B cell (primary cell): ENCODE measurements around the gene LDLRAD3. TPM values are rescaled to one million over a fixed set of nuclear protein-coding genes. Genes with fewer than 3 reads are reported as not detected.

ENCODE experiments used
- ATAC-seq: fragments of 200-7000 bp; cut with Tn5 transposase; one replicate; pipeline ENCODE4 v1.10.0; 2021; ENCODE audit warnings: low read depth, mild to moderate bottlenecking, moderate number of reproducible peaks, moderate library complexity
- CTCF ChIA-PET: fragments of 350-600 bp; sonication (Branson Sonifier 250); formaldehyde crosslinking; loops from one replicate; lab custom pipeline; 2021; ENCODE audit warnings: antibody characterized with exemption, inconsistent platforms; lab: Charles Lee
- POLR2A ChIA-PET: fragments of 350-600 bp; sonication (Branson Sonifier 250); formaldehyde crosslinking; loops from one replicate; lab custom pipeline; 2021; ENCODE audit warnings: antibody characterized with exemption; lab: Charles Lee
- DNase-seq: peaks from one replicate; pipeline ENCODE4 v3.0.0; 2013
- H2AFZ ChIP-seq: 2 replicates; pipeline ENCODE4 v1.6.1; 2012; ENCODE audit warnings: mild to moderate bottlenecking, low read depth, low read length; ENCODE audit not compliant: insufficient read depth, poor library complexity, severe bottlenecking
- H3K27ac ChIP-seq, 2 donors: 1 replicate in 1 of 2; 2 replicates in 1 of 2; pipeline ENCODE4 v1.5.1; 2012 to 2013; ENCODE audit warnings: low read length in 2 of 2, mild to moderate bottlenecking in 2 of 2, moderate library complexity in 1 of 2
- H3K27me3 ChIP-seq, 4 experiments: fragments of 200-600 bp in 1 of 4; sonication (generic) in 1 of 4; replicated peaks in 1 of 4; 1 replicate in 2 of 4; 2 replicates in 2 of 4; pipeline versions ENCODE4 v1.6.1 to v1.7.0; 2013 to 2016; ENCODE audit warnings: low read length in 3 of 4, mild to moderate bottlenecking in 2 of 4, mixed read lengths in 1 of 4, moderate library complexity in 1 of 4; ENCODE audit not compliant: insufficient read depth in 4 of 4, control insufficient read depth in 3 of 4; ENCODE audit errors: control extremely low read depth in 1 of 4
- H3K36me3 ChIP-seq, 2 experiments: replicated peaks in 1 of 2; 1 replicate in 1 of 2; 2 replicates in 1 of 2; pipeline versions ENCODE4 v1.6.1 to v1.7.1; 2013; ENCODE audit warnings: low read length in 1 of 2; ENCODE audit not compliant: insufficient read depth in 2 of 2, control insufficient read depth in 1 of 2; ENCODE audit errors: control extremely low read depth in 1 of 2, extremely low read depth in 1 of 2
- H3K4me1 ChIP-seq, 2 donors: fragments of 200-600 bp in 1 of 2; sonication (generic) in 1 of 2; 1 replicate in 1 of 2; 2 replicates in 1 of 2; pipeline versions ENCODE4 v1.5.1 to v1.6.1; 2013 to 2017; ENCODE audit warnings: low read length in 2 of 2; ENCODE audit not compliant: control insufficient read depth in 2 of 2, insufficient read depth in 2 of 2
- H3K4me2 ChIP-seq: replicated peaks from 2 replicates; pipeline ENCODE3; 2012; ENCODE audit warnings: mild to moderate bottlenecking, low read depth, low read length; ENCODE audit not compliant: poor library complexity, severe bottlenecking
- H3K4me3 ChIP-seq, 5 experiments: fragments of 200-600 bp in 1 of 5; sonication (generic) in 1 of 5; 1 replicate in 3 of 5; 2 replicates in 2 of 5; pipeline versions ENCODE4 v1.5.1 to v1.7.0; 2011 to 2016; ENCODE audit warnings: low read length in 4 of 5, mild to moderate bottlenecking in 4 of 5, low read depth in 2 of 5, control low read depth in 1 of 5, moderate library complexity in 1 of 5; ENCODE audit not compliant: insufficient read depth in 1 of 5; ENCODE audit errors: control extremely low read depth in 1 of 5, extremely low read depth in 1 of 5
- H3K79me2 ChIP-seq: fragments of 200-600 bp; sonication (generic); one replicate; pipeline ENCODE4 v1.6.0; 2016; ENCODE audit warnings: low read length; ENCODE audit not compliant: control insufficient read depth, insufficient read depth
- H3K9ac ChIP-seq: fragments of 200-600 bp; sonication (generic); 2 replicates; pipeline ENCODE4 v1.6.1; 2017; ENCODE audit warnings: mild to moderate bottlenecking, low read length, moderate library complexity
- H3K9me3 ChIP-seq, 3 donors: one replicate each; pipeline versions ENCODE4 v1.6.1 to v1.7.1; 2013; ENCODE audit warnings: low read length in 2 of 3; ENCODE audit not compliant: control insufficient read depth in 2 of 3, insufficient read depth in 1 of 3; ENCODE audit errors: control extremely low read depth in 1 of 3
- H4K20me1 ChIP-seq: 2 replicates; pipeline ENCODE4 v1.6.0; 2012; ENCODE audit warnings: mild to moderate bottlenecking, low read length; ENCODE audit not compliant: insufficient read depth, control insufficient read depth, poor library complexity, severe bottlenecking
- H3K27ac Mint-ChIP-seq: one replicate; pipeline ENCODE4 v1.8.0; 2021; ENCODE audit warnings: mixed read lengths
- H3K27me3 Mint-ChIP-seq: one replicate; pipeline ENCODE4 v1.8.0; 2021; ENCODE audit warnings: mixed read lengths
- H3K4me1 Mint-ChIP-seq: one replicate; pipeline ENCODE4 v1.8.0; 2021; ENCODE audit warnings: mixed read lengths
- H3K4me3 Mint-ChIP-seq: one replicate; pipeline ENCODE4 v1.8.0; 2021; ENCODE audit warnings: mixed read lengths
- H3K9me3 Mint-ChIP-seq: one replicate; pipeline ENCODE4 v1.8.0; 2022; ENCODE audit warnings: mixed read lengths; ENCODE audit not compliant: insufficient read depth
- EZH2 ChIP-seq: IDR thresholded peaks from 2 replicates; pipeline ENCODE4 v1.6.1; 2012; ENCODE audit warnings: borderline replicate concordance, low read depth, mild to moderate bottlenecking, moderate library complexity, low read length; ENCODE audit not compliant: insufficient read depth, poor library complexity, severe bottlenecking
- WGBS: methylation state at CpG from one replicate; pipeline ENCODE4 v1.1.5; 2013; ENCODE audit warnings: missing lambda C conversion rate; ENCODE audit not compliant: insufficient coverage; 5-methylcytosine and 5-hydroxymethylcytosine counted together
- intact Hi-C: fragments of 100-400 bp; cut with micrococcal nuclease; formaldehyde crosslinking; loops from one replicate; pipeline ENCODE4 v1.10.0; 2022
- polyA plus RNA-seq: library from polyadenylated mRNA; depleted of rRNA; stranded (reverse); fragments of >200 nt; gene quantifications from 2 replicates; pipeline ENCODE4 v1.2.3, GENCODE V29; 2012
- total RNA-seq, 2 donors: library from RNA; stranded (reverse); fragments of 120-200 nt in 1 of 2; gene quantifications; 1 replicate in 1 of 2; 2 replicates in 1 of 2; pipeline versions ENCODE4 v1.2.3 to v1.2.4, GENCODE V29; 2013 to 2022
- TF ChIP-seq, protein P1 (sequence below): fragments of 200-600 bp; IDR thresholded peaks from one replicate; pipeline ENCODE4 v1.8.0; 2022; ENCODE audit warnings: antibody characterized with exemption, mild to moderate bottlenecking

Gene LDLRAD3
- total and polyA plus RNA-seq, 2 donors (not counting 1 experiment from before 2014, with no cell fraction given): 0.01 TPM; not detected in 1

DNA sequence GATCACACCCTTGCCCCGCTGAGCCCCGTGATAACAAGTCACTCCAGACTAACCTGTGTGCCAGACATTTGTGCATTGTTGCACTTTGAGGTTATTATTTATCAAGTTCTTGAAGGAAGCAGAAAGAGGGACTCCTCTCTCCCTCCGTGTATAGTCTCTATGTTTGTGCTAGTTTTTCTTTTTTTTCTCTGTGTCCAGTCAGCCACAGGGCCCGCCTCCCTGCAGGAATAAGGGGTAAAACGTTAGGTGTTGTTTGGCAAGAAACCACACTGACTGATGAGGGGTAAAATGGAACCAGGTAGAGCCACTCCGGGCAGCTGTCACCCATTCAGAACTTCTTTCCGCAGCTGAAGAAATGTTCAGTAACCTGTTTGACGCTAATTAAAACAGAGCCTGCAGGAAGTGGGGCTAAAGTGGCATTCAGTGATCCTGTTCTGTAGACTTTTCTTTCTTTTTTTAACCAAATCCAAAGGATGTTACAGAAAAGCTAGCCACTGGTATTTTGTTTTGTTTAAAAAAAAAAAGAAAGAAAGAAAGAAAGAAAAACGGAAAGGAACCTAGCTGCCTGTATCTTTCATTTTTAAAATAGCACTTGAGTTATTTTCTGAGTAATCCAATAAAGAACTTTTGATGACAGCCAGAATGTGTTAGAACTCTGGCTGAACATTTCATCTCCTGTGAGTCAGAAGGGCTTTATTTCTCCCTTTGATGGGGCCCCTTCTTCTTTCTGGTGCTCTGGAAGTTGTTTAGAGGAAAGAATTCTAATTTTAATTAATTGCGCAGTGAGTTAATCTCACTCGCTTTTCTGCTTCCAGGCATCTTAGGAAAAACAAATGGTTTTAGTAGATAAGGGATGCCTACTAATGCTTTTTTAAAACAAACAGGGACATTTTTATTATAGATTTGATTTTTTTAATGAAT, 287.2 kb downstream of the LDLRAD3 start:
- Histone ChIP-seq H3K27ac (no peak overlapping the region), H3K4me1 (no peaks in the 10 kb centered on the region), H3K27me3 (peaks cover 0 to 2% (median 0%) of the 10 kb centered on the region in 4 experiments), H3K79me2 (no peaks in the 10 kb centered on the region), H2AFZ (no peak overlapping the region), H3K4me3 (no peak overlapping the region), H4K20me1 (no peaks in the 10 kb centered on the region), H3K9me3 (no peaks in the 10 kb centered on the region), H3K9ac (no peak overlapping the region), H3K36me3 (no peaks in the 10 kb centered on the region), H3K4me2 (no peak overlapping the region)
- Mint-ChIP-seq H3K27me3 (peaks cover 7% of the 10 kb centered on the region), H3K4me3 (no peak overlapping the region), H3K9me3 (no peaks in the 10 kb centered on the region), H3K4me1 (no peaks in the 10 kb centered on the region), H3K27ac (no peak overlapping the region)
- CTCF ChIA-PET: no interaction called here
- POLR2A ChIA-PET: no interaction called here
- WGBS: 62% methylated on average over 5 of the region's 11 CpGs
- no peak for TF ChIP-seq EZH2
- TF ChIP-seq, protein P1, sequence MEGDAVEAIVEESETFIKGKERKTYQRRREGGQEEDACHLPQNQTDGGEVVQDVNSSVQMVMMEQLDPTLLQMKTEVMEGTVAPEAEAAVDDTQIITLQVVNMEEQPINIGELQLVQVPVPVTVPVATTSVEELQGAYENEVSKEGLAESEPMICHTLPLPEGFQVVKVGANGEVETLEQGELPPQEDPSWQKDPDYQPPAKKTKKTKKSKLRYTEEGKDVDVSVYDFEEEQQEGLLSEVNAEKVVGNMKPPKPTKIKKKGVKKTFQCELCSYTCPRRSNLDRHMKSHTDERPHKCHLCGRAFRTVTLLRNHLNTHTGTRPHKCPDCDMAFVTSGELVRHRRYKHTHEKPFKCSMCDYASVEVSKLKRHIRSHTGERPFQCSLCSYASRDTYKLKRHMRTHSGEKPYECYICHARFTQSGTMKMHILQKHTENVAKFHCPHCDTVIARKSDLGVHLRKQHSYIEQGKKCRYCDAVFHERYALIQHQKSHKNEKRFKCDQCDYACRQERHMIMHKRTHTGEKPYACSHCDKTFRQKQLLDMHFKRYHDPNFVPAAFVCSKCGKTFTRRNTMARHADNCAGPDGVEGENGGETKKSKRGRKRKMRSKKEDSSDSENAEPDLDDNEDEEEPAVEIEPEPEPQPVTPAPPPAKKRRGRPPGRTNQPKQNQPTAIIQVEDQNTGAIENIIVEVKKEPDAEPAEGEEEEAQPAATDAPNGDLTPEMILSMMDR: no peak
- intact Hi-C loops: no loop called here
- DNase-seq (no peak), ATAC-seq (no peak)

DNA sequence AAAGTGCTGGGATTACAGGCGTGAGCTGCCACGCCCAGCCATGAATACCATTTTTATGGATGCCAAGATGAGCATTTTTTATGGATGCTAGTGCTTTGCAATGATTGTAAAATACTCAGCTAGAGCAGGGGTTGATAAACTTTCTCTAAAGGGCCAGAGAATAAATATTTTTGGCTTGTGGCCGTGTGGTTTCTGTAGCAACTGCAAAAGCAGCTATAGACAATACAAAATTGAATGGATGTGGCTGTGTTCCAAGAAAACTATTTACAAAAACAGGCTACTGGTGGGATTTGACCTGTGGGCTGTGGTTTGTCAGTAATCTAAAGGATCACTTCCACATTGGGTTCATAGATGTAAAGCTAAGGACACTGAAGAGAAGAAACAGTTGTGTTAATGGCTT, 289.3 kb downstream of the LDLRAD3 start:
- Mint-ChIP-seq H3K27ac (no peak overlapping the region), H3K9me3 (no peaks in the 10 kb centered on the region), H3K4me1 (no peaks in the 10 kb centered on the region), H3K4me3 (no peak overlapping the region), H3K27me3 (peaks cover 20% of the 10 kb centered on the region)
- TF ChIP-seq, protein P1: no peak
- no peak for TF ChIP-seq EZH2
- H2AFZ ChIP-seq: no peak overlapping the region
- no peaks in the 10 kb centered on the region for H3K27me3 ChIP-seq
- no peak for ATAC-seq
- ChIA-PET POLR2A (no interaction called here), CTCF (no interaction called here)
- H3K4me1 ChIP-seq: no peaks in the 10 kb centered on the region
- no peaks in the 10 kb centered on the region for H3K79me2 ChIP-seq
- 95% methylated on average over 2 of the region's 3 CpGs for WGBS
- no peak overlapping the region for H3K4me3 ChIP-seq
- H3K4me2 ChIP-seq: no peak overlapping the region
- DNase-seq: no peak
- intact Hi-C loops: no loop called here
- no peak overlapping the region for H3K27ac ChIP-seq
- H3K9me3 ChIP-seq: no peaks in the 10 kb centered on the region
- no peak overlapping the region for H3K9ac ChIP-seq
- no peaks in the 10 kb centered on the region for H4K20me1 ChIP-seq
- H3K36me3 ChIP-seq: no peaks in the 10 kb centered on the region
